Measurements from ENCODE around the gene CNOT10. TPM values are rescaled to one million over a fixed set of nuclear protein-coding genes. Genes with fewer than 3 reads are reported as not detected.

The CNOT10 gene
- total and polyA plus RNA-seq, 7 donors: 10.3 to 18.1 (median 11.7) TPM

DNA sequence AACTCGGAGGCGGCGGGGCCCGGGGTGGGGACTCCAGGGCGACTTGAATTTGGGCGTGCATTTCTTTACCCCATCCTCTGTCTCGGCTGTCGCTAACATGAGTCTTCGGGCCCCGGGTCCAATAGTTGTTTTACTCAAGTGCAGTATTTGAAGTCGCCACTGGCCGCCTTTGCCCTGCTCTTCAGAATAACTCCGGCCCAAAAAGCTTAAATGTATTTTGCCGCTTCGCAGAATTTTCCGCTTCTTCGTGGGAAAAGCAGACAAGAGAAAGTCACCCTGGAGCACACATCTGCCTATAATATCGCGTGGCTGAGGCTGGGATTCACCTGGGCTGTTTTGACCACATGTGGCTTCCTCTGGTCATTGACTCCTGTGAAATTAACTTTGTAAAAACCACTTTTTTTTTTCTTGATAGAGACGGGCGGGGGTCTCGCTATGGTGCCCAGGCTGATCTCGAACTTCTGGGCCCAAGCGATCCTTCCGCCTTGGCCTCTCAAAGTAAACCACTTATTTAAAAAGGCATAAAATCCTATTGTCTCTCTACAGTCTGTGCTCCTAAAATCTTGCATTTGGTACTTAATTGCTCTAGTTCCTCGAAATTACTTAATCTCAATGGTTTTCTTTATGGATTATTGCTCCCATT is 676 bp downstream of the CNOT10 start:
- intact Hi-C loops (cut with DNase I): loop anchor here in 1 of 2 donors (10.0 kb wide), 1 partner anchor 111 kb away; the partner anchor contains the start of gene DYNC1LI1
- DNase-seq (no peak), ATAC-seq (no peak)
- peak overlapping the region; percentile 78 for H3K27ac ChIP-seq
- TF ChIP-seq, protein P1, sequence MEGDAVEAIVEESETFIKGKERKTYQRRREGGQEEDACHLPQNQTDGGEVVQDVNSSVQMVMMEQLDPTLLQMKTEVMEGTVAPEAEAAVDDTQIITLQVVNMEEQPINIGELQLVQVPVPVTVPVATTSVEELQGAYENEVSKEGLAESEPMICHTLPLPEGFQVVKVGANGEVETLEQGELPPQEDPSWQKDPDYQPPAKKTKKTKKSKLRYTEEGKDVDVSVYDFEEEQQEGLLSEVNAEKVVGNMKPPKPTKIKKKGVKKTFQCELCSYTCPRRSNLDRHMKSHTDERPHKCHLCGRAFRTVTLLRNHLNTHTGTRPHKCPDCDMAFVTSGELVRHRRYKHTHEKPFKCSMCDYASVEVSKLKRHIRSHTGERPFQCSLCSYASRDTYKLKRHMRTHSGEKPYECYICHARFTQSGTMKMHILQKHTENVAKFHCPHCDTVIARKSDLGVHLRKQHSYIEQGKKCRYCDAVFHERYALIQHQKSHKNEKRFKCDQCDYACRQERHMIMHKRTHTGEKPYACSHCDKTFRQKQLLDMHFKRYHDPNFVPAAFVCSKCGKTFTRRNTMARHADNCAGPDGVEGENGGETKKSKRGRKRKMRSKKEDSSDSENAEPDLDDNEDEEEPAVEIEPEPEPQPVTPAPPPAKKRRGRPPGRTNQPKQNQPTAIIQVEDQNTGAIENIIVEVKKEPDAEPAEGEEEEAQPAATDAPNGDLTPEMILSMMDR (IDR thresholded peaks at IDR 0.05): no peak
- H3K4me1 ChIP-seq: peaks cover 10% of the 10 kb centered on the region
- no peaks in the 10 kb centered on the region for H3K36me3 ChIP-seq (ENCODE audit: insufficient read depth in 1 of 2, low read depth in 1 of 2)
- peak overlapping the region; percentile 85 for H3K4me3 ChIP-seq
- no peaks in the 10 kb centered on the region for H3K27me3 ChIP-seq (ENCODE audit: insufficient read depth in 3 of 3, low read length in 2 of 3)
- no peaks in the 10 kb centered on the region for H3K9me3 ChIP-seq
- 9 to 10% (median 9%) methylated on average over 22 to 26 of the region's 26 CpGs for WGBS, 3 donors

- Histone ChIP-seq H3K36me3 (ENCODE audit: insufficient read depth in 1 of 2, low read depth in 1 of 2) (no peaks in the 10 kb centered on the region), H3K4me3 (no peak overlapping the region), H3K27ac (no peak overlapping the region), H3K9me3 (no peaks in the 10 kb centered on the region), H3K27me3 (ENCODE audit: insufficient read depth in 3 of 3, low read length in 2 of 3) (no peaks in the 10 kb centered on the region), H3K4me1 (peaks cover 10% of the 10 kb centered on the region)
- TF ChIP-seq, protein P1 (IDR thresholded peaks at IDR 0.05): no peak
- intact Hi-C loops (cut with DNase I): loop anchor here in 1 of 2 donors (10.0 kb wide), 1 partner anchor 112 kb away; the partner anchor contains the start of gene DYNC1LI1
- ATAC-seq (no peak), DNase-seq (no peak)
- WGBS, 3 donors: 93 to 97% (median 94%) methylated on average over 3 of the region's 3 CpGs
These were observed 1.7 kb downstream of the CNOT10 start for GRCh38 chr3:32686713-32687112.

- Histone ChIP-seq H3K27me3 (ENCODE audit: insufficient read depth in 3 of 3, low read length in 2 of 3) (no peaks in the 10 kb centered on the region), H3K4me3 (no peak overlapping the region), H3K36me3 (ENCODE audit: insufficient read depth in 1 of 2, low read depth in 1 of 2) (peaks cover 0 to 7% of the 10 kb centered on the region in 2 donors), H3K27ac (no peak overlapping the region), H3K4me1 (no peaks in the 10 kb centered on the region), H3K9me3 (no peaks in the 10 kb centered on the region)
- ATAC-seq: no peak
- WGBS, 3 donors: 97 to 100% (median 98%) methylated on average over 4 of the region's 4 CpGs
- DNase-seq: no peak
- intact Hi-C loops (cut with DNase I): no loop called here
- TF ChIP-seq, protein P1 (IDR thresholded peaks at IDR 0.05): no peak
These were observed 6.9 kb downstream of the CNOT10 start for GRCh38 chr3:32691847-32692246.

DNA sequence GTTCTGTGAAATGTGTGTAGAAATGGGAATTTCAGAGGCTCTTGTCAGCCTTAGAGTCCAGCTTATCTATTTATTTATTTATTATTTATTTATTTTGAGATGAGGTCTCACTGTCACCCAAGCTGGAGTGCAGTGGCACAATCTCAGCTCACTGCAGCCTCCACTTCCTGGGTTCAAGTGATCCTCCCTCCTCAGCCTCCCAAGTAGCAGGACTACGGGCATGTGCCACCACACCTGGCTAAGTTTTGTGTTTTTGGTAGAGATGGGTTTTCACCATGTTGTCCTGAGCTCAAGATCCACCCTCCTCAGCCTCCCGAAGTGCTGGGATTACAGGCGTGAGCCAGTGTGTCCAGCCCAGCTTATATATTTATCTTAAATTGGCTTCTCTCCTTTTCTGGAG is 11.5 kb downstream of the CNOT10 start:
- Histone ChIP-seq H3K27me3 (ENCODE audit: insufficient read depth in 3 of 3, low read length in 2 of 3) (no peaks in the 10 kb centered on the region), H3K27ac (no peak overlapping the region), H3K36me3 (ENCODE audit: insufficient read depth in 1 of 2, low read depth in 1 of 2) (peaks cover 0 to 7% of the 10 kb centered on the region in 2 donors), H3K9me3 (no peaks in the 10 kb centered on the region), H3K4me3 (no peak overlapping the region), H3K4me1 (no peaks in the 10 kb centered on the region)
- TF ChIP-seq, protein P1 (IDR thresholded peaks at IDR 0.05): no peak
- no peak for ATAC-seq
- 95 to 98% (median 98%) methylated on average over 3 of the region's 3 CpGs for WGBS, 3 donors
- intact Hi-C loops (cut with DNase I): no loop called here
- no peak for DNase-seq

DNA sequence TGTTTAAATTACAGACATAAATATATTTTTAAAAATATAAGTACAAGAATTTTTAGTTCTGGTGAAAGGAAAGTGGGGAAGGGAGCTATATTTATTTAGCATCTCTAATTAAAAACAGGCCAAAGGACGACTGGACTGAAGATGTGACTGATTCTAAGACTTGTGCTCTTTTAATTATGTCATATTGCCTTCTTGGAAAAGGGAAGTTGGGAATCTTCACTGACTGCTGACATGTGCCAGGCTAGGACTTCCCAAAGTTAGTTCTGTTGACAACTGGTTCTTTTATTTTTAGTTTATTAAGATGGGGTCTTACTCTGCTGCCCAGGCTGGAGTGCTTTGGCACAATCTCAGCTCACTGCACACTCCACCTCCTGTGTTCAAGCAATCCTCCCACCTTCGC is 13.5 kb downstream of the CNOT10 start:
- H3K27ac ChIP-seq: no peak overlapping the region
- WGBS, 3 donors: 77 to 89% (median 78%) methylated on average over 2 of the region's 2 CpGs
- intact Hi-C loops (cut with DNase I): no loop called here

More for the DNA sequence above, 13.5 kb downstream of the CNOT10 start:
- TF ChIP-seq, protein P1 (IDR thresholded peaks at IDR 0.05): no peak
- no peaks in the 10 kb centered on the region for H3K9me3 ChIP-seq
- peaks cover 0 to 5% of the 10 kb centered on the region in 2 donors for H3K36me3 ChIP-seq (ENCODE audit: insufficient read depth in 1 of 2, low read depth in 1 of 2)
- DNase-seq (no peak), ATAC-seq (no peak)
- H3K4me3 ChIP-seq: no peak overlapping the region
- no peaks in the 10 kb centered on the region for H3K27me3 ChIP-seq (ENCODE audit: insufficient read depth in 3 of 3, low read length in 2 of 3)
- no peaks in the 10 kb centered on the region for H3K4me1 ChIP-seq
